Esophagus muscularis mucosa (tissue), 4 donors: ENCODE results near the gene SCGB3A1.

Source experiments
- EP300 ChIP-seq: sonication (generic); formaldehyde crosslinking; IDR thresholded peaks from one replicate; pipeline ENCODE4 v1.6.1; 2017; ENCODE audit warnings: antibody characterized with exemption
- POLR2A ChIP-seq: fragments of 450-650 bp; IDR thresholded peaks from one replicate; pipeline ENCODE4 v1.6.1; 2017; ENCODE audit warnings: antibody characterized with exemption, moderate library complexity, mild to moderate bottlenecking, low read depth
- POLR2AphosphoS5 ChIP-seq, 2 donors: sonication (generic); formaldehyde crosslinking; IDR thresholded peaks; one replicate each; pipeline ENCODE4 v1.6.1; 2017; ENCODE audit warnings: antibody characterized with exemption in 2 of 2
- TF ChIP-seq, protein P1 (sequence below), 3 experiments: fragments of 200-600 bp in 2 of 3; fragments of 450-650 bp in 1 of 3; sonication (generic) in 2 of 3; IDR thresholded peaks; one replicate each; pipeline ENCODE4 v1.5.1; 2017 to 2019; ENCODE audit warnings: antibody characterized with exemption in 3 of 3, mild to moderate bottlenecking in 2 of 3, moderate library complexity in 1 of 3

DNA sequence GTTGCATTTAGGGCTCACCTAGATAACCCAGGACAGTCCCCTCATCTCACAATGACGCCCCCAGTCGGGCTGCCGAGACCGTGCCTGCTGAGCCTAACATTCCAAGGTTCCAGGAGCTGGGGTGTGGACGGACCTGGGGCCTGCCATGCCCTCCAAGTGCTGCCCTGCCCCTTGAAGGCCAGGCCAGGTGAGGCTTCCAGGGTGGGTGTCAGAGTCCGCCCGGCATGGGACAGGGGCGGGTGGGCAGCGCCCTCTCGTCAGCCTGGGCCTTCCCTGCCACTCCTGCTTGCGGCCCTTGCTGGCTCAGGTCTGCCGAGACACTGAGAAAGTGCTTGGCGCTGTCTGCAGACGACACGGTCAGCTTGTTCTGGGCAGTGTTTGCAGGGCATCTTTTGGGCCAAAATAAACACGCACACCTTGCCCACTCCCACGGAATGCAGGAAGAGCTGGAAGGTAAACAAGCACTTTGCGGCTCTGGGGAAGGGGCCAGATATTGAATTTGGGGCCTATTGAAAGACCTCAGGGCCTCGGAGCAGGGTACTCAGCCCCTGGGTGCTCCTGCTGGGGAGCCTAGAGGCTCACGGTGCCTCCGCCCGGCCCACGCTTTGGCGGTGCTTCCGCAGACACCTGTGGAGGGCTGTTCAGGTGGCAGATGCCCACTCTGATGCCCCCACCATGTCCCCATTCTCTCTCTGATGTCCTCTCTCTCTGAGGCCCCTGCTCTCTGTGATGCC, 4.2 kb upstream of the SCGB3A1 start:
- TF ChIP-seq, protein P1, sequence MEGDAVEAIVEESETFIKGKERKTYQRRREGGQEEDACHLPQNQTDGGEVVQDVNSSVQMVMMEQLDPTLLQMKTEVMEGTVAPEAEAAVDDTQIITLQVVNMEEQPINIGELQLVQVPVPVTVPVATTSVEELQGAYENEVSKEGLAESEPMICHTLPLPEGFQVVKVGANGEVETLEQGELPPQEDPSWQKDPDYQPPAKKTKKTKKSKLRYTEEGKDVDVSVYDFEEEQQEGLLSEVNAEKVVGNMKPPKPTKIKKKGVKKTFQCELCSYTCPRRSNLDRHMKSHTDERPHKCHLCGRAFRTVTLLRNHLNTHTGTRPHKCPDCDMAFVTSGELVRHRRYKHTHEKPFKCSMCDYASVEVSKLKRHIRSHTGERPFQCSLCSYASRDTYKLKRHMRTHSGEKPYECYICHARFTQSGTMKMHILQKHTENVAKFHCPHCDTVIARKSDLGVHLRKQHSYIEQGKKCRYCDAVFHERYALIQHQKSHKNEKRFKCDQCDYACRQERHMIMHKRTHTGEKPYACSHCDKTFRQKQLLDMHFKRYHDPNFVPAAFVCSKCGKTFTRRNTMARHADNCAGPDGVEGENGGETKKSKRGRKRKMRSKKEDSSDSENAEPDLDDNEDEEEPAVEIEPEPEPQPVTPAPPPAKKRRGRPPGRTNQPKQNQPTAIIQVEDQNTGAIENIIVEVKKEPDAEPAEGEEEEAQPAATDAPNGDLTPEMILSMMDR (IDR thresholded peaks at IDR 0.05) = no peak
- TF ChIP-seq POLR2AphosphoS5 (IDR thresholded peaks at IDR 0.05) (no peak), EP300 (no peak), POLR2A (no peak)
